ENCODE measurements around the gene GCGR. TPM values are rescaled to one million over a fixed set of nuclear protein-coding genes. Genes with fewer than 3 reads are reported as not detected.

The GCGR gene
- total and polyA plus RNA-seq, 2 of the 13 experiments (the other 11 are each of a cell fraction or from before 2014, with no cell fraction given): 0.04 to 0.13 TPM

- TF ChIP-seq ZNF10 (CRISPR knock-in tag; IDR thresholded peaks at IDR 0.05; ENCODE audit: borderline replicate concordance, low read depth) (no peak), MIXL1 (CRISPR knock-in tag; IDR thresholded peaks at IDR 0.05) (no peak), ZNF550 (CRISPR knock-in tag; IDR thresholded peaks at IDR 0.05; ENCODE audit: borderline replicate concordance) (no peak), PHF8 (CRISPR knock-in tag; IDR thresholded peaks at IDR 0.05) (no peak), ZNF24 (IDR thresholded peaks at IDR 0.05) (no peak), ZNF296 (CRISPR knock-in tag; conservative IDR thresholded peaks at IDR 0.05) (no peak), SP140L (CRISPR knock-in tag; IDR thresholded peaks at IDR 0.05; ENCODE audit: borderline replicate concordance) (no peak), CHCHD3 (CRISPR knock-in tag; IDR thresholded peaks at IDR 0.05) (no peak), PRDM15 (CRISPR knock-in tag; IDR thresholded peaks at IDR 0.05) (no peak), NFIB (CRISPR knock-in tag; IDR thresholded peaks at IDR 0.05; ENCODE audit: borderline replicate concordance) (no peak), NFYB (CRISPR knock-in tag; IDR thresholded peaks at IDR 0.05) (peak; percentile 63), ZNF614 (CRISPR knock-in tag; IDR thresholded peaks at IDR 0.05; ENCODE audit: borderline replicate concordance) (no peak), ZNF274 (CRISPR knock-in tag; IDR thresholded peaks at IDR 0.05) (no peak), PBX3 (CRISPR knock-in tag; IDR thresholded peaks at IDR 0.05; ENCODE audit: borderline replicate concordance) (no peak), YEATS4 (CRISPR knock-in tag; IDR thresholded peaks at IDR 0.05; ENCODE audit: borderline replicate concordance) (no peak)
- TF ChIP-seq, protein P1, sequence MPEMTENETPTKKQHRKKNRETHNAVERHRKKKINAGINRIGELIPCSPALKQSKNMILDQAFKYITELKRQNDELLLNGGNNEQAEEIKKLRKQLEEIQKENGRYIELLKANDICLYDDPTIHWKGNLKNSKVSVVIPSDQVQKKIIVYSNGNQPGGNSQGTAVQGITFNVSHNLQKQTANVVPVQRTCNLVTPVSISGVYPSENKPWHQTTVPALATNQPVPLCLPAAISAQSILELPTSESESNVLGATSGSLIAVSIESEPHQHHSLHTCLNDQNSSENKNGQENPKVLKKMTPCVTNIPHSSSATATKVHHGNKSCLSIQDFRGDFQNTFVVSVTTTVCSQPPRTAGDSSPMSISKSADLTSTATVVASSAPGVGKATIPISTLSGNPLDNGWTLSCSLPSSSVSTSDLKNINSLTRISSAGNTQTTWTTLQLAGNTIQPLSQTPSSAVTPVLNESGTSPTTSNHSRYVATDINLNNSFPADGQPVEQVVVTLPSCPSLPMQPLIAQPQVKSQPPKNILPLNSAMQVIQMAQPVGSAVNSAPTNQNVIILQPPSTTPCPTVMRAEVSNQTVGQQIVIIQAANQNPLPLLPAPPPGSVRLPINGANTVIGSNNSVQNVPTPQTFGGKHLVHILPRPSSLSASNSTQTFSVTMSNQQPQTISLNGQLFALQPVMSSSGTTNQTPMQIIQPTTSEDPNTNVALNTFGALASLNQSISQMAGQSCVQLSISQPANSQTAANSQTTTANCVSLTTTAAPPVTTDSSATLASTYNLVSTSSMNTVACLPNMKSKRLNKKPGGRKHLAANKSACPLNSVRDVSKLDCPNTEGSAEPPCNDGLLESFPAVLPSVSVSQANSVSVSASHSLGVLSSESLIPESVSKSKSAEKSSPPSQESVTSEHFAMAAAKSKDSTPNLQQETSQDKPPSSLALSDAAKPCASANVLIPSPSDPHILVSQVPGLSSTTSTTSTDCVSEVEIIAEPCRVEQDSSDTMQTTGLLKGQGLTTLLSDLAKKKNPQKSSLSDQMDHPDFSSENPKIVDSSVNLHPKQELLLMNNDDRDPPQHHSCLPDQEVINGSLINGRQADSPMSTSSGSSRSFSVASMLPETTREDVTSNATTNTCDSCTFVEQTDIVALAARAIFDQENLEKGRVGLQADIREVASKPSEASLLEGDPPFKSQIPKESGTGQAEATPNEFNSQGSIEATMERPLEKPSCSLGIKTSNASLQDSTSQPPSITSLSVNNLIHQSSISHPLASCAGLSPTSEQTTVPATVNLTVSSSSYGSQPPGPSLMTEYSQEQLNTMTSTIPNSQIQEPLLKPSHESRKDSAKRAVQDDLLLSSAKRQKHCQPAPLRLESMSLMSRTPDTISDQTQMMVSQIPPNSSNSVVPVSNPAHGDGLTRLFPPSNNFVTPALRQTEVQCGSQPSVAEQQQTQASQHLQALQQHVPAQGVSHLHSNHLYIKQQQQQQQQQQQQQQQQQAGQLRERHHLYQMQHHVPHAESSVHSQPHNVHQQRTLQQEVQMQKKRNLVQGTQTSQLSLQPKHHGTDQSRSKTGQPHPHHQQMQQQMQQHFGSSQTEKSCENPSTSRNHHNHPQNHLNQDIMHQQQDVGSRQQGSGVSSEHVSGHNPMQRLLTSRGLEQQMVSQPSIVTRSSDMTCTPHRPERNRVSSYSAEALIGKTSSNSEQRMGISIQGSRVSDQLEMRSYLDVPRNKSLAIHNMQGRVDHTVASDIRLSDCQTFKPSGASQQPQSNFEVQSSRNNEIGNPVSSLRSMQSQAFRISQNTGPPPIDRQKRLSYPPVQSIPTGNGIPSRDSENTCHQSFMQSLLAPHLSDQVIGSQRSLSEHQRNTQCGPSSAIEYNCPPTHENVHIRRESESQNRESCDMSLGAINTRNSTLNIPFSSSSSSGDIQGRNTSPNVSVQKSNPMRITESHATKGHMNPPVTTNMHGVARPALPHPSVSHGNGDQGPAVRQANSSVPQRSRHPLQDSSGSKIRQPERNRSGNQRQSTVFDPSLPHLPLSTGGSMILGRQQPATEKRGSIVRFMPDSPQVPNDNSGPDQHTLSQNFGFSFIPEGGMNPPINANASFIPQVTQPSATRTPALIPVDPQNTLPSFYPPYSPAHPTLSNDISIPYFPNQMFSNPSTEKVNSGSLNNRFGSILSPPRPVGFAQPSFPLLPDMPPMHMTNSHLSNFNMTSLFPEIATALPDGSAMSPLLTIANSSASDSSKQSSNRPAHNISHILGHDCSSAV (CRISPR knock-in tag; IDR thresholded peaks at IDR 0.05; ENCODE audit: borderline replicate concordance): no peak
Observed at GRCh38 chr17:81814748-81815645, 11.0 kb downstream of the GCGR start (continued).

Measured in HepG2 (cell line).